Measurements from ENCODE around the gene RNF103. TPM values are rescaled to one million over a fixed set of nuclear protein-coding genes. Genes with fewer than 3 reads are reported as not detected.

RNF103 gene
- total RNA-seq, 1 donor from 2014 or later, result 25.4 TPM

DNA sequence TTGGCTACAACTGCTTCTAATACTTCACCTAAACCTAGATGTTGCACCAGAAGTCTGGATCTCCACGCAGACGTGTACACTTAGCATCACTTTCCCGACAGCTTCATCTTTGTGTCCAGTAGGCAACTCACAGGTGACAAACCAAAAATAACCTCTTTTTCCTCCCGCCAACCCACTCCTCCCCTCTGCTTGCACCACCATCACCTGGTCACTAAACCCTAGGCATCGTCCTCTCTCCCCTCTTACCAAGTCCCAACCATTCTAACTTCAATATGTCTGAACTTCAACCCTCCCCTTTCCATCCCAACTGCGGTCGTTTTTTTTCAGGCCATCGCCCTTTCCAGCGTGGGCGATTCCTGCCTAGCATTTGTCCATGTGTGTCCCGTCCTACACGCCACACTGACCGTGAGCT lies 60.0 kb downstream of the RNF103 start:
- no peak for DNase-seq

DNA sequence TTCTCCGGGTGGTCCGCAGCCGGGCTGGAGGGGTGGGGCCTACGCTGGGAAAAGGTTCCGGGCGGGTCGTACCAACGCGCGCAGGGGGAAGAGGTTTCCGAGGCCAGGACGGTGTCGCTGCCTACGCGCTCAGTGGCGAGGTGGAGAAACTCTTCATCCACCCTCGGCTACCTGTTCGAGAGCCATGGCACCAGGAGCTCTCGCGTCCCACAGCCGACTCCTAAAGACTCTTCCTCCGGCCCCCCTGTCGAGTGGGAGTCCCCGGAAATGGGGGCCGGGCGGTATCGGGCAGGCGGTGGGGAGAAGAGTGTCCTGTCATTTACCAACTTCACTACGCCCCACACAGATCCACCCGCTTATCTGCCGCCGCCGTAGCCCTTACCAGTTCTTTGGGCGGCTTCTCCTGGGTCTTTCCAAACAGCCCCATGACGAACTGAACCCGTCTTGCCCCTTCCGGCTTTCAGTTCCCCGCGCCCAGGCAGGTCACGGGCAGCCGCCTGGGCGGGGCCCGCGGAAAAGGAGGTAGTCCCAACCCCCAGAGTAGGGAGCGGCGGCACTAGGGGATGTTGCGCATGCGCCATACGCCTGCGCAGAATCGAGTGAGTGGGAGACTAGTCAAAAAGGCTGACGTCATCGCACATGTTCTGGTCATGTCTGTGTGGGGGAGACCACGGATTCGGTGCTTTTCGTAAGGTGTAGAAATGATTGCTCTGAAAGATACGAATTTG lies 60.6 kb downstream of the RNF103 start, which contains the start of gene CHMP3:
CHMP3 (minus strand) TSS at position 522 of the 728 bp plus-strand sequence; CDS start at position 427, 95 bp downstream.
- DNase-seq, result peak; percentile 97

DNA sequence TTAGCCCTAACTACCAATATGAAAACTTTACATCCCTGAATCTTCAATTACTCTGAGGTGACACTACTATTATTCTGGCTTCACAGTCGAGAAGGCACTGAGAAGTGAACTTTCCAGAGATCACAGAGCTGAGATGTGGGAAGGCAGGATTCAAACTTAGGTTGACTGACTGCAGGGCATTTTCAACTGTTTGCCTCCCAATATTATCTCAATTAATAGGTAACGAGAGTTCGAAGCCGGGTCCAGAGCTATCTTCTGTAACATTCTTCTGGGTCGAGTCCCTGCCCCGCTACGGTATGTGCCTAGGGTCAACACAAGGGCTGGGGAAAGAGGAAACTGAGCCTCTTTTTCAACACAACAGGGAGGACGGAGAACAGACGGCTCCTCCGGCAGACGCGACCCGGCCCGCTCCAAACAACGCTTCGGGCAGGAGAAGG lies 61.2 kb downstream of the RNF103 start:
- no peak for DNase-seq

DNA sequence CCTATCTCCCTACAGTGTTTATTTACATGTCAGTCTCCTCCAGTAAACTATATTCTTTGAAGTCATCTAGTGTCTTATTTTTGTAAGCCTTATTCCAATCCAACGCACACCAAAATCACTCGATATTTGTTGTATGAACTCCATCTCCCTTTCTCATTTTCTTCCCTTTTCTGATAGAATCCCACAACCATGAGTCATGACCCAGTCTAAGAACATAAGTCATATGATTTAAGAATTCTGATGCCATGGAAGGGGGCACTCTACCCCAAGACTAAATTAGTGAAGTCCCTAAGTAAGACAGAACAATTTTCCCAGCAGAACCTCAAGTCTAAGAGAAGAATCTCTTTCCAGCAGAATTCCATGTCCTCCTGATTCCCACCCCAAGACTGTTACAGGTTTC lies 65.8 kb downstream of the RNF103 start:
- DNase-seq, result no peak

DNA sequence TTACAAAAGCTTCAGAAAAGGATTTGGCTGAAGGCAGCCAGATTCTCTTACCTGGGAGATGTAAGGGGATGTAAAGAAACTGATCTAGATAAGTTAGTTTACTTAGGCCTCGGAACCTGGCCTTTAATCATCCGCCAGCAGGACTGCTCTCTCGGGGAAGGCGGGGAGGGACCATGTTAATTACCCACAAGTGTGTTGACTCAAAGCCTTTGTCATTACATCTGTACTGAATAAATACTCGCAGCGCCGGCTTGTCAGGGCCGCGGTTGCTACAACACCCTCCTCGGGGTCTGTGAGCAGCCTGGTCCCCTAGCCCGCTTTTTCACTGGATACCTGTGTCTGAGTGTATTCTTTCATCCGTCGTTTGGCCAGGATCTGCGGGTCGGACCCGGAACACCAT lies 67.2 kb downstream of the RNF103 start:
- DNase-seq, result no peak

Other genes with a start within 250 kb of the RNF103 start
- 27.2 and 32.6 TPM in 2 replicates for gene KDM3A, start 182.5 kb downstream of the RNF103 start, total RNA-seq
- gene CHMP3, start 60.4 kb downstream of the RNF103 start, total RNA-seq, result 125 and 183 TPM in 2 replicates
- gene RMND5A, start 96.4 kb upstream of the RNF103 start, total RNA-seq, result 80.9 and 91.2 TPM in 2 replicates
- gene CD8A, start 167.0 kb upstream of the RNF103 start, total RNA-seq, result 0.05 TPM in 1 of 2 replicates, not detected in the other
- not detected in 2 replicates for gene CD8B, start 238.0 kb upstream of the RNF103 start, total RNA-seq